Brain microvascular endothelial cell (primary cell): ENCODE data around the gene INSR.

Source experiments
- DNase-seq: peaks from one replicate; pipeline ENCODE4 v3.0.0-alpha.2; 2020
- H3K27ac ChIP-seq: fragments of 250-450 bp; sonication (Bioruptor Pico); 2 replicates; pipeline ENCODE4 v1.5.1; 2020; ENCODE audit warnings: mild to moderate bottlenecking, moderate library complexity
- H3K27me3 ChIP-seq: fragments of 250-450 bp; sonication (Bioruptor Pico); replicated peaks from 2 replicates; pipeline ENCODE4 v1.5.1; 2020; ENCODE audit warnings: mild to moderate bottlenecking
- H3K36me3 ChIP-seq: fragments of 250-450 bp; sonication (Bioruptor Pico); replicated peaks from 2 replicates; pipeline ENCODE4 v1.5.1; 2020; ENCODE audit warnings: mild to moderate bottlenecking
- H3K4me3 ChIP-seq: 2 replicates; pipeline ENCODE4 v1.5.1; 2011; ENCODE audit warnings: low read depth, mild to moderate bottlenecking, control low read depth, low read length, moderate library complexity
- in situ Hi-C: cut with HindIII; loops from 2 replicates; pipeline ENCODE4 v1.10.0; 2017; ENCODE audit warnings: low sequenced_read_pairs, low pct_ligation_motif_present
- TF ChIP-seq, protein P1 (sequence below): IDR thresholded peaks from 2 replicates; pipeline ENCODE4 v1.5.1; 2011; ENCODE audit warnings: low read depth, mild to moderate bottlenecking, moderate library complexity, low read length, control low read depth, inconsistent platforms; ENCODE audit errors: missing control alignments

INSR gene

GRCh38 chr19:7258840-7259395, 35.3 kb downstream of the INSR start:
- DNase-seq, result no peak
- in situ Hi-C loops, result no loop called here
- Histone ChIP-seq H3K27ac (no peak overlapping the region), H3K27me3 (no peaks in the 10 kb centered on the region), H3K4me3 (no peak overlapping the region), H3K36me3 (no peaks in the 10 kb centered on the region)
- TF ChIP-seq, protein P1, sequence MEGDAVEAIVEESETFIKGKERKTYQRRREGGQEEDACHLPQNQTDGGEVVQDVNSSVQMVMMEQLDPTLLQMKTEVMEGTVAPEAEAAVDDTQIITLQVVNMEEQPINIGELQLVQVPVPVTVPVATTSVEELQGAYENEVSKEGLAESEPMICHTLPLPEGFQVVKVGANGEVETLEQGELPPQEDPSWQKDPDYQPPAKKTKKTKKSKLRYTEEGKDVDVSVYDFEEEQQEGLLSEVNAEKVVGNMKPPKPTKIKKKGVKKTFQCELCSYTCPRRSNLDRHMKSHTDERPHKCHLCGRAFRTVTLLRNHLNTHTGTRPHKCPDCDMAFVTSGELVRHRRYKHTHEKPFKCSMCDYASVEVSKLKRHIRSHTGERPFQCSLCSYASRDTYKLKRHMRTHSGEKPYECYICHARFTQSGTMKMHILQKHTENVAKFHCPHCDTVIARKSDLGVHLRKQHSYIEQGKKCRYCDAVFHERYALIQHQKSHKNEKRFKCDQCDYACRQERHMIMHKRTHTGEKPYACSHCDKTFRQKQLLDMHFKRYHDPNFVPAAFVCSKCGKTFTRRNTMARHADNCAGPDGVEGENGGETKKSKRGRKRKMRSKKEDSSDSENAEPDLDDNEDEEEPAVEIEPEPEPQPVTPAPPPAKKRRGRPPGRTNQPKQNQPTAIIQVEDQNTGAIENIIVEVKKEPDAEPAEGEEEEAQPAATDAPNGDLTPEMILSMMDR, result no peak

GRCh38 chr19:7258041-7258839, 36.0 kb downstream of the INSR start:
- Histone ChIP-seq H3K36me3 (no peaks in the 10 kb centered on the region), H3K27me3 (no peaks in the 10 kb centered on the region), H3K4me3 (no peak overlapping the region), H3K27ac (no peak overlapping the region)
- TF ChIP-seq, protein P1, result no peak
- no peak for DNase-seq
- in situ Hi-C loops, result no loop called here

DNA sequence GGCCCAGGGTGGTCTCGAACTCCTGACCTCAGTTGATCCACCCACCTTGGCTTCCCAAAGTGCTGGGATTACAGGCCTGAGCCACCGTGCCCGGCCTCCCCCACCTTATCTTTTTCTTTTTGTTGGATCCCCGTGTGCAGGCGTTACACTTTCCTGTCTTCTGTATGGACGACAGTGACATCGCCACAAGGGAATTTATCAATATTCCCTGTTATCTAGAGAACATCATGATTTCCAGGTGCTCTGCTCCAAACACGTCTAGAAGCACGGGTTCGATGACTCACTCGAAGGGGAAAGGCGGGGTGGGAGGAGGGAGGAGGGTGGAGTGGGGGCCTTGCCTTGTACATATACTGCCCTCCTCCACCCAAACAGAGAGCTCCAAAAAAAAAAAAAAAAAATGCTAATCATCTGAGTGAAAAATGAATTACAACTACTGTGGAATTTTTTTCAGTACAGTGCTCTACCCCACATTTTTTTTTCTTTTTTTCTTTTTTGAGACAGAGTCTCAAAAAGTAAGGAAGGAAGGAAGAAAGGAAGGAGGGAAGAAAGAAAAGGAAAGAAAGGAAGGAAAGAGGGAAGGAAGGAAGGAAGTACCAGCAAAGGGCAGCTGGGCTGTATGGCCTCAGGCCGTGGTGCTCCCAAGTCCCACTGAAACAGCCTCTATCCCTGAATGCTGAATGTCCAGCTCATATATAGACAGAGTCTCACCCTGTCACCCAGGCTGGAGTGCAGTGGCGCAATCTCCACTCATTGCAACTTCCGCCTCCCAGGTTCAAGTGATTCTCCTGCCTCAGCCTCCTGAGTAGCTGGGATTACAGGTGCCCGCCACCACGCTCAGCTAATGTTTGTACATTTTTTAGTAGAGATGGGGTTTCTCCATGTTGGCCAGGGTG, 36.8 kb downstream of the INSR start:
- TF ChIP-seq, protein P1, result no peak
- no peaks in the 10 kb centered on the region for H3K36me3 ChIP-seq
- H3K27ac ChIP-seq, result no peak overlapping the region
- peak; percentile 44 for DNase-seq
- H3K27me3 ChIP-seq, result no peaks in the 10 kb centered on the region
- in situ Hi-C loops, result no loop called here
- H3K4me3 ChIP-seq, result no peak overlapping the region

DNA sequence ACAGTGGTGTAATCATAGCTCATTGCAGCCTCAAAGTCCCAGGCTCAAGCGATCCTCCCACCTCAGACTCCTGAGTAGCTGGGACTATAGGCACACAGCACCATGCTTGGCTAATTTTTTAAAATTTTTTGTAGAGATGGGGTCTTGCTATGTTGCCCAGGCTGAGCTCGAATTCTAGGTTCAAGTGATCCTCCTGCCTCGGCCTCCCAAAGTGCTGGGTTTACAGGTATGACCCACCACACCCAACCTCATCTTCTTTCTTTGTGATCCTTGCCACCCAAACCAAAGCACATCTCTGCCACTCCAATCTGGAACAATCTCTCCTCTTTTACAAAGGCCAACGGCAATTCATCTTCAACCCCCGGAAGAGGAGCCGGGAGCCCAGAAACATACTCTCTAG, 38.6 kb downstream of the INSR start:
- no peak for DNase-seq
- in situ Hi-C loops, result no loop called here
- no peak overlapping the region for H3K27ac ChIP-seq

DNA sequence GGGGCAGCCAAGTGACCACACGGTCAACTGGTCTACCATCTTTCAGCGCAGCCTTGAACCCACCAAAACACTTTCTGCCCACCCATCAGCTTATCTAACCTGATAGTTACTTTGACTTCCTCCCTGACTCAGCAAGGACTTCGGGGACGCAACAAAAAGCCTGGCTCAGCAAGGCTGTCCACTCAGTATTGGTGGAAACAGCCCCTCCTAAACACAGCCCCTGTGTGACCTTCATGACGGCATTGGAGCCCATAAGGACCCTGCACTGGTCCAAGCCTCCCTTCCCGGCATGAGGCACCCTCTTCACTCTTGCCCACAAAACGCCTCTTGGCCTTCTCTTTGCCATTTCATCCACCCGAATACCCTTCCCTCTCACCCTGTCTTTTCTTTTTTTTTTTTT, 39.1 kb downstream of the INSR start:
- TF ChIP-seq, protein P1, result no peak
- Histone ChIP-seq H3K4me3 (no peak overlapping the region), H3K27ac (no peak overlapping the region), H3K27me3 (no peaks in the 10 kb centered on the region), H3K36me3 (no peaks in the 10 kb centered on the region)
- in situ Hi-C loops, result no loop called here
- DNase-seq, result no peak

More for the DNA sequence above, 38.6 kb downstream of the INSR start:
- Histone ChIP-seq H3K4me3 (no peak overlapping the region), H3K36me3 (no peaks in the 10 kb centered on the region), H3K27me3 (no peaks in the 10 kb centered on the region)
- TF ChIP-seq, protein P1, result no peak
